GM21723 (cell line): Measurements from ENCODE around the gene MFRP.

Experiments
- ATAC-seq: cut with Tn5 transposase; IDR thresholded peaks from one replicate; pipeline ENCODE4 v1.9.1; 2021; ENCODE audit warnings: mild to moderate bottlenecking, moderate library complexity; ENCODE audit not compliant: unreplicated experiment

The MFRP gene

DNA sequence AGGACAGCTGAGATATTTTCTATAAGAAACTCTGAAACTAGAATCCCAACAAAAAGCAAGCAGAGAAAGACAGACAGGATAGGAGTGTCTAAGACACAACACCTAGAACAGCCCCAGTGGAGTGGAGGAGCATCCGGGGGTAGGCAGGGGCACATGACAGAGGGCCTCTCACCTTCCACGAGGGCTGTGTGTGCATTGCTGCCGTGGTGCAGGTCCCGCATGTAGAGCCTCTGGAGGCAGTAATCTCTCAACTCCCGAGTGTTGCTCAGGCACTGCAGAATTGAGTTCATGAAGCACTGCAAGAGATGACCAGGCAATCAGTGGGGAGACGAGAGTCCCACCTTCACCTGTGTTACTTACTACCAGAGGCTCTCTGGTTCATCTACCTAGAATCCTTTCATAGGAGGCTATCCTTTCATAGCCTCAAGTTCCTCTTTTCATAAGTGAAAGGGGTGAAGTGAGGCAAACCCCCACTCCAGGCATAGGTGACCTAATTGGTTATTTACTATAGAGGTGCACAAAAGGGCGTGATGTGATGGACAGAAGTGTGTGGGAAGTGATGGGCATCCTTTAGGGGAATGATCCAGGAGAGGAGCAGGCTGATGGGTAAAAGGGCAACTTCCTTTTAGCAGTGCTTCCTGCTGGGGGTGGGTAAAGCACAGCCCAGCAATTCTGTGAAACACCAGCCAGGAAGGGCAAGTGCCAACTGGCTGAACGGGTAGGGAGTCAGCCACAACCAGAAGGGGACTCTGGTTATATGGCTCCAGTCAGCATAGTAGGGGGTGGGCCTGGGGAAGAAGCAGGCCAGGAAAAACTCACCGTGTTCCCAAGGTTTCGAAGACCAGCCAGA is 13.1 kb upstream of the MFRP start:
- no peak for ATAC-seq

DNA sequence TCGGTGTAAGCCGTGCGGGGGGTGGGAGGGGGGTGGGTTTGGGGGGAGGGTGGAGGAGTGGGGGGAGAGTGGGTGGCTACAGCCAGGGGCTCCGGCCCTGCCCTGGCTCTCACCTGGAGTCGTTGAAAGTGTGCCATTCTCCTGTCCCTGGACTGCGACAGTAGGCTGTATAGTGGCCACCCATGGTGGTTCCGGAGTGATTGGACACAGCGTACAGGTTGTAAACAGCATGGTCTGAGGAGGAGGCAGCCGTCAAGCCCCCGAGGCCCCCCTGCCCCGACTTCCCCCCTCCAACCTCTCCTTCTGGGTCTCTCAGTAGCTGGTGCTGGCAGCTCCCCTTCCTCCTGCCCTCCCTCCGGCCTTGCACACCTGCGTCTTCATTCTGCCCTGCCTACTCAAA is 10.6 kb upstream of the MFRP start:
- ATAC-seq, result no peak

DNA sequence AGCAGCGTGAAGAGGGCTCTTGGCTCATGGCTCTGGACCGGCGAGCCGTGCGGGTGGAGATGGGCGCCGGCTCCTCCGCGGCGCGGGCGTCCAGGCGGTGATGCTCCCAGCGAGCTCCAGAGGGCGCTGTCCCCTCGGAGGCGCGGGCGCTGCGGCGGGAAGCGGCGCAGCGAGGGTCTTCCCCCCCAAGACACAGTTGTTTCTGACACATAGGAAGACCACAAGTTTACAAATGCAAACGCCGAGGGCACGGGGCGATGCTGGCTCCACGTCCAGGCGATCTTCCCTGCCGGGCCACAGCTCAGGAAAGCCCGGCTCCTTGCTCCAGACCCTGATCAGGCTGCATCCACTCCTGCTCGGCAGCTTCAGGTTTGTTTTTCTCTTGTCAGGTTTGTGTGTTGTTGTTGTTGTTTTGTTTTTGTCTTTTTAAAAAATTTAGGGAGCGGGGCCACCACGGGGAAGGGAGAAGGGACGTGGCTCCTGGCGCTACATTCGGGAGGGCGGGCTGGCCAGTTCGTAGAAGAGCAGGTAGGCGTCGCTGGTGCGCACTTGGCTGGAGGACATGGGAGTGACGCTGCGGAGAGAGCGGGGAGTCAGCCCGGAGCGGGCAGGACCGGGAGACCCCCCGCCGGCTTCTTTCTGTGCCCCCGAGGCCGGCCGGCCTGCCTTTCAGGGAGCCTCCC is 10.0 kb upstream of the MFRP start:
- ATAC-seq, result peak; percentile 79

DNA sequence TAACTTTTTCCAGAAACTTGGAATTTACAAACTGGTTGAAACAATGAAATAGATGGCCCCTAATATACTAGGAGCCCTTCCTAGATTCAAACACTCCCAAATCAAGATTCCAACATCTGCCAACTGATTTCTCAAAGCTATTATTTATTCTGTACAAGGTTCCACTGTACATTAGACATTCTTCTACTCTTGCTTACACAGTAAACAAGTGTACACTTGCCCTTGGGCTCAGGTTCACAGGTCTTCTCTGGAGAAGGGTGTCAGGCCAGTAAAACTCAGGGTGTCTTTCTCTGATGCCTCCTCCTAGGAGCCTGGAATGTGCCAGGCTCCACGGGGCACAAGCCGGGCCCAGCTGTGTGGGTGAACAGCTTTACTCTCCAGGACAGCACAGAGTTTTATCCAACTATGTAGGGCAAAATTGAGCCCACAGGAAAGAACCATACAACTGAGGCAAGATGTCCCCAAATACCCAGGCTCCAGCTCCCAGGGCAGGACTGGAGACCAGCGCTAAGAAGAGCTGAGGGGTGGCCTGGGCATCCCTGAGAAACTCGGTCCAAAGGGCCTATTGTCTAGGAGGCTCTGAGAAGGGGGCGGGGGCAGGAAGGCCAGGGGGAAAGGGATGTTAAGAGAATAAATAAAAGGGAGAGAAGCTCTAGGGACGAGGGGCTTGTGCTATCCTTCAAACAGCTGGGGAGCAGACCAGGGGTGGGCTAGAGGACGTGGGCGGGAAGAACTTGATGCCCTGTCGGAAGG is 8.8 kb upstream of the MFRP start:
- no peak for ATAC-seq

DNA sequence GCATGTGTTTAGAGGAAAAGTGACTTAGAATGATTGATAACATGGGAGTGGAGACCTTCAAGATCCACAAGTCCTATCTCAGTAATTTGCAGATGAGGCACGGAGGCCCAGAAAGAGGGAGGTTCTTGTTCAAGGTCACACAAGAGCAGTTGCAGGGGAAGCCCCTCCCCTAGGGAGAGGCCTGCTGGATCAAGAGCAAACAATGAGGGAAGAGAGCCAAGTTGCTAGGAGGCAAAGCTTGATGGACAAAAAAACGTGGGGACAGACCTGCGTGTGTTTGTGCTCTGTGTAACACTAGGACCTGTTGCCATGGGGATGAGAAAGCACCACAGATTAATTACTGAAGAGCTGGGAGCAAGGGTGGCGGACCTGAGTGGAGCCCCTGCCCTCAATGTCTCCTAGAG is 6.4 kb upstream of the MFRP start:
- no peak for ATAC-seq

DNA sequence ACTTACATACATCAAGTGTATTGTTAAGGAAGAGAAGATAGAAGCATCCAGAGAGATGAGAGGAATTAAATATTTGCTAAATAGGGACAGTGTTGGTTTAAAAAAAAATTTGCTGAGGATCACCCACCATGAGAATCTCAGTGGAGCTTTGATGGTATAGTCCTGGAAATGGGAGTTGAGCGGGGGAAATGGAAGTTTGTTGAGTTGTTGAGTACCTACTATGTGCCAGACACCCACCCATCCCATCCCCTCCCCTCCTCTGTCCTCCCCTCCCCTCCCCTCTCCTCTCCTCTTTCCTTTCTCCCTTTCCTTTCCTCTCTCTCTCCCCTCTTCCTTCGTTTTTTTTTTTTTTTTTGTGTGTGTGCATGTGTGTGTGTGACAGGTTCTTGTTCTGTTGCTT is 4.7 kb upstream of the MFRP start:
- no peak for ATAC-seq

DNA sequence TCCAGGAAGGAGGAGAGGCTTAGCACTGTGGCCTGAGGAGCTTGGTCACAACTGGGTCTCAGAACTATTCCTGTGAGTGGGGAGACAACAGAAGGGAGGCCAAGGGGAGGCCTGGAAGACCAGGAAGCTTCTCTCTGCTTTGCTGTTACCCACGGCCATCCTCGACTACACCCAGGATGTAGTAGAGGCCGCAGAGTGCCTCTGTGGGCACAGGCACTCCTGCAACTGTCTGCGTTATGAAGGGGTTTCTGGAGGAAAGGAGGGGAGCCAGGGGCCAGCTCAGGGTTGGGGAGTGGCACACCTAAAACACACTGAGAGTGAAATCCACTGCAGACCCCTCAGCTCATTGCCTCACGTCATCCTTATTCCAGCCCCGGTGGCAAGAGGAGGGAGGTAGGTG is 3.8 kb upstream of the MFRP start:
- no peak for ATAC-seq

DNA sequence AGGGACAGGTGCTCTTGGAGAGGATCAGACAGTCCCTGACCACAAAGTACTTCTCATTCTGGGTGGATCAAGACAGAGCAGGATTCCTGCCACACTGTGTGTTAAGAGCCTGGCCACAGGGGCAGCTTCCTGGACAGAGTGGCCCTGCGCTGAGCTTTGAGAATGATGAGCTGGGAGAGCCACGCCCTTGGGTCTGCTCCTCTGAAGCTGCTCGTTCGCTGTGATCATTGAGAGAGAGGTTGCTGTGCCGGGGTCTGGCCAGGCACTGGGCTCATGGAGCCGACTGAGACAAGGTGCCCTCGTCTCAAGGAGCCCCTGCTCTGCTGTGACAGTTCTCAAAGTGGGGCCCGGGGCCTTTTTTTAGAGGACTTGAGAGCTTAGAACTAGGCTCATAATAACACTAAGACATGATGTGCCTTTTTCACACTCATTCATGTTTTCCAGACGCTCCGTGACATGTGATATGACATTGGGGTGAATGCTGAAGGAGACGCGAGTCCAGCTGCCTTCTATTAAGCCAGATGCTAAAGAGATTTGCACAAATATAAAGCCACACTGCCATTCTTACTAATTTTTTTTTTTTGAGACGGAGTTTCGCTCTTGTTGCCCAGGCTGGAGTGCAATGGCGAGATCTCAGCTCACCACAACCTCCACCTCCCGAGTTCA is 1.6 kb upstream of the MFRP start:
- no peak for ATAC-seq

DNA sequence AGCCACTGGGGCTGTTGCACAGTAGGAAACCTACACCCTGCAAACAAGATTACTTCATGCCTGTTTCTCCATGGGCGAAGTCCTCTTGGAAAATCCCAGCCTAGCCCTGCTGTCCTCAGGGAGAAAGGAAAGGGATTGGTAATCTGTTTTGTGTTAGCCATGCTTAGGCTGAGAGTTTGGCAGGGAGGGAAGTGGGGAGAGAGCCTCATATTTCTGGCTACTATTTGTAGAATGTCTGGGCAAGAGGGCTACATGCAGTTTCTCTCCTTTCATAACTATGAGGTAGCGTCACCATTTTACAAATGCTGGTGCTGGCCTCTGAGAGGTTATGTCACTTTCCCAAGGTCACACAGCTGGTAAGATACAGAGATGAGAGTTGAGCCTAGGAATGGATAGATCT is 737 bp upstream of the MFRP start:
- ATAC-seq, result no peak

DNA sequence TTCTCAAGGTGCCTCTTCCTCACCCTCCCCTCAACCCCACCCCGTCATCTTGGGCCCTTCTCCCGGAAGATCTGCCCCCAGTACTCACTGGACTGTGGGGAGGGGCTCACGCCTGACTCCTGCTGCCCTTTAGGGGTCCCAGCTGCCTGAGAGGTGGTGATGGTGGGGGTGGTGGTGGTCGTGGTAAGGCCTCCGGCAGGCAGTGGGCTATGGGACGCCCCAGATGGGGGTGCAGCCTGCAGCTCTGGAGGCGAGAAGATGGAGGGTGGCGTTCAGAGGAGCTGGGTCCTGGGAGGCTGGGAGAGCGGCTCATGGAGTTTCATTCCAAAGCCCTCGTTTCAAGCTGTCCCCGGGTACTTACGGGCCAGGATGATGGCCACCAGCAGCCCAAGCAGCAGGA is 820 bp downstream of the MFRP start:
- ATAC-seq, result no peak

DNA sequence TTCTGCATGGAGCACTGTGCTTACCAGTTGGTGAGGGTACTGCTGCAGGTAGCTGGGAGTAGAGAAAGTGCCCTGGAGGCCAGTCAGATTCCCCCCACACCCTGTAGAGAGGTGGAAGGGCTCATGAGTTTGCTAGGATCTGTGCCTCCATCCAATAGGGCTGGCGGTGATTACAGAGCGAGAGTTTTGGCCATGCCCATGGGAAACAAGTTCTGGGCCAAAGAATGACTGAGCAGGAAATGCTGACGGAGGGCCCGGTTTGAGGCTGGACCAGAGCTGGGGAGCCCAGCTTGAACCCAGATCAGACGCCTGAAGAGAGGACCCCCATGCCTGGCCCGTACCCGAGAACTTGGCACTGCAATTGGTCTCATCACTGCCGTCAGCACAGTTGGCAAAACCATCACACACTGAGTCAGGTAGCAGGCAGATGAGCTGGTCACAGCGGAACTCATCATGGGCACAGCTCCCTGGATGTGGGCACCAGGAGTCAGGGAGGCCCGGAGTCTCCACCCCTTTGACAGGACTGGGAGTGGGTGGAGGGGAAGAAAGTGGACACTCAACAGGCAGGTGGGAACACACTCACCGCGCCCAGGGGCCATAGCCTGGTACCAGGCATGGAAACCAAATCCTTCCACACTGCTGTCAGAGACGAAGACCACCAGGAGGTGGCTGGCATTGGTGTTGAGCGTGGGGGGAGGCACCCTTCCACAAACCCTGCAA is 2.1 kb downstream of the MFRP start:
- ATAC-seq, result no peak

DNA sequence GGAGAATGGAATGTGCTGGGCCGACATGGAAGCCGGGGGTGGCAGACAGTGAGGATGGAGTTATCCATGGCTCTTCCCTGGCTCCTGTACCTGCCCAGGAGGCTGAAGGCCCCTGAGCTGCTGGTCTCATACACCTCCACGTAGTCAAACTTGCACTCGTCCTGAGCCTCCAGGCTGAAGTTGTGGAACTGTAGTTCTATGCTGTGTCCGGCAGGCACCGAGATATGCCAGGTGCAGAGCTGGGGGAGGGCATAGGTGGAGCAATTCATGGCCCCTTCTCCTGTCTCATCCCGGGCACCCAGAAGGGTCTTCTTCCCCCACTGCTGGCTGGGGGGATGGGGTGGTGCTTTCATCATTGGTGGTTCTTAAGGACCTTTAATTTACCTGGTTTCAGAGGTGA is 2.8 kb downstream of the MFRP start:
- ATAC-seq, result no peak

DNA sequence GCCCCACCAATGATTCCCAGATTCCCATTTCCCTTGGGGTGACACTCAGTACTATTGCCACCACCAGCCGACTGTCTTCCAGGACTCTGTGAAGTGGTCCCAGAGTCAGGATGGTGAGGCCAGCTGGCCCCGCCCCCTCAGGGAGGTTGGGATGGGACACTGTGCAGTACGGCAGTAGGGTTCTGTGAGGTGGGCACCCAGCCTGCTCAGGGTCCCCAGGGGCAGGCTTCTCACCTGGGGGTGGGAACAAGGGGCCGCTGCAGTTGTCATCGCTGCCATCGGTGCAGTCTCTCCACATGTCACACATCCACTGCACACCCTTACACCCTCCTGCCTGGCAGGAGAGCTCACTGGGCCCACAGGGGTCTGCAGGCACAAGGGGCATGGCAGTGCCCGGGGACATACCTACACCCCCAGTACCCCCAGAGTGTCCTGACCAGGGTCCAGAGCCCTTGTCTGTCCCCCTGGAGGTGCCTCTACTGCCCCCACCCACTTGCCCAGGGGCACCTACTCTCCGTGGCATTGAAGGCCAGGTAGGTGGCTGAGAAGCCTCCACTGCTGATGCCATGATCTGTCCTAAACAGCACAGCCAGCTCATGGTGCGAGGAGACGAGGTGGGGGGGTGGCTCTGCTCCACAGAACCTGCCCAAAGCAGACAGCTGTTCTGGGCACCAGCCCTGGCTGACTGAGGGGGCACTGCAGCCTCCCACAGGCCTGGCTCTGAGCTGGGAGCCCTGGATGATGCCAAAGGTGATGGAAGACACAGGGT is 4.0 kb downstream of the MFRP start:
- no peak for ATAC-seq

DNA sequence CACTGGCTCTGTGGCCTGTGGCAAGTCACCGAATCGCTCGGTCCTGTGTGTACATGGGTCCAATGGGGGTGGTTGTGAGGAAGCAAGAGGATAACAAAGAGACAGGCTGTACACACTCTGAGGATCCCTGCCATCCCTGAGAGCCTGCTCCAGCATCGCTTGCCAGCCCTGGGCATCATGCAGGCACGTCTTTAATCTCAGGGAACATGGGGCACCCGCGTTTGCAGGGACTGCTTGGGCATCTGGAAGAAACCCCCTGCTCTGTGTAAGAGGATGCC is 4.5 kb downstream of the MFRP start:
- no peak for ATAC-seq

DNA sequence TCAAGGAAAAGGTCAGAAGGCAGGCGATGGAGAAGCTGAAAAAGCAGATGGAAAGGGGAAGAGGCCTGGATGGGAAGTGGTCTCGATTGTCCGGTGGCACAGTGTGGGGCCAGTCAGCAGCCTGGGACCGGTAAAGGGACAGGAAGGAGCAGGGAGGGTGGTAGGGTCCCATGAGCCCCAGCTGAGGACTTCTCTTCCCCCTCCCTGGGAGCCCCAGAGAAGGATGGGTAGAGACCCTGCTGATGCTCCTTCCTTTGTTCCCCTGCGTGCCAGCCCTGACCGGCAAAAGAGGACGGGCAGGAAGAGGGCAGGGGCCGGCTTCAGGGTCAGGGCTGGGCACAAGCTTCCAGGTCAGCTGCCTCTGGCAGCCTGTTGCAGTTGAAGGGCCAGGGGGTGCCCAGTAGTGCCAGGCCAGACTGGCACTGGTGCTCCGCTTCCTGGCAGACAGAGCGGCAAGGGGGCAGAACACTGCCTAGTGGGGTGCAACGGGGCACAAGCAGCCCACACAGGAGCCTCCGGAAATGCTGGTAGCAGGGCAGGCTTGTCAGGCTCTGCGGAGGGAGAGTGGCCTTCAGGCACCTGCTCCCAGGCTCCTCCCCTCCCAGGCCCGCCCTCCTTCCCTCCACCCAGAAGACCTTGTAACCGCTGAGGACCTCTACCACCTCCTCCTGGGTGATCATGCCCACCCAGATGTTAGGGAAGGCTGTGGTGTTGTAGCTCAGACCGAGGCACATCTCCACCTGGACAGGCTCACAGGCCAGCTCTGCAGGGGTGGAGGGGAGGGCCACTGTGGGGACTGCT is 5.1 kb downstream of the MFRP start:
- ATAC-seq, result no peak

DNA sequence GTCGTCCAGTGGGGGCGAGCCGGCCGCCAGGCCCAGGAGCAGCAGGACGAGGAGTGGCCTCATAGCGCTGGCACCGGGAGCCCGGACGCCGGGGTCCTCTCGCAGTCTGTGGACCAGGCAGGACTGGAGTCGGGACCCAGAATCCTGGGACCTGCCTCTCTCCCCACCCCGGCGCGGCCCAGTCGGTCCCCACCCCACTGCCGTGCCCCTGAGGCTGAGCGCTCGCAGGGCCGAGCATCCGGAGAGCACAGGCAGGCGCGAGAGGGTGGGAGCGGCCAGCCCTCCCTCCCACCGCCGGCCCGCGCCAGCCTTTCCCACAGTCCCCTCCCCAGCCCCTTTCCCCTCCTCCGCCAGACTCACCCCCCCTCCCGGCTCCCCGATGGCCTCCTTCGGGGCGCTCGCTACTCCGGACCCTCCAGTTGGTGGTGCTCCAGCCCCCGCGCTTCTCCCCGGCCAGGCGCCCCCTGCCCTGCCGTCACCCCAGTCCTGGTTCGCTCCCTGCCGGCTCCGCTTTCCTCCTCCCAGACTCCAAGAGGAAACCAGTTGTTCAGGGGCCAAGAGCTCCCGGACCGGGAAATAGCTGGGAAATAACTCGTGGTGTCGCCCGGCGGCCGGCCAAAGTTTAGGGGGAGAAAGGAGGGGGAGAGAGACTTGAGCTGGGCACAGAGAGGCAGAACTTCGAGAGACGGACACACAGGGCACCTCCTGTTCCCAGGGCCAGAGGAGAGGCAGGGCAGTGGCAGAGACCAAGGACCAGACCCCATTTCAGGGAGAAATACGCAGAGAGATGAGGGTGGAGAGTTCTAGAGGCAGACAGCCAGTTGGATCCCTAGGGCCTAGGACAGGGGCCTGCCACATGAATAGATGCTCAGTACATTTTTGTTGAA is 5.9 kb downstream of the MFRP start, which contains the start of gene C1QTNF5:
TSS of gene C1QTNF5 (minus strand) at position 549 of the 887 bp plus-strand sequence. CDS start at position 63, 486 bp downstream.
- ATAC-seq, result no peak

DNA sequence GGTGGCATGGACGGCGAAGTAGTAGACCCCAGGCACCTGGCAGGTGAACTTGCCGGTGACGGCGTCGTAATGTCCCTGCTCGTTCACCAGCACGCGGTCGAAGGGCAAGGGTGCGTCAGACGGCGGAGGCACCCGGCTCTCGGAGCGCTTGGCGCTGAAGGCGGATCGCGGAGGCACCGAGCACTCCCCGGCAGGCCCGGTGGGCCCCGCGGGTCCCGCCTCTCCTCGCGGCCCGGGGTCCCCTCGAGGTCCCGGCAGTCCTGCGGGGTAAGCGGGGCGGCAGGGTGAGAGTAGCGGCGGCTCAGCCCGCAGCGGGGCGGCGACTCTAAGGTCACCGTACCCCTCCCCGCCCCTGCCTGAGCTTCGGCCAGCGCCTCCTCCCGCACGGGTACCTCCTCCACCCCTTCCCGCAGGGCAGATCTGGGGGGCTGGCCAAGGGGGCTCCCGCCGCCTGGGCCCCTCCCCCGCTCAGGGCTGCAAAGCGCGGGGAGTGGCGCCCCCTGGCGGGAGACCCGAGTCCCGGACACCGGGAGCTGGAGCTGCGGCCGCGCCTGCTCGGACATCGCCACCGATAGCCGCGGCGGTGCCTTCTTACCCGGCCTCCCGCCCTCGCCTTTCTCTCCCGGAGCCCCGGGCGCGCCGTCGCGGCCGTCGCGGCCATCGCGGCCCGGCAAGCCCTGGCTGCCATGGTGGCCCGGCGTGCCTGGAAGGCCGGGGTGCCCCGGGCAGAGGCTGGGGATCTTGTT is 6.7 kb downstream of the MFRP start:
- no peak for ATAC-seq
